Fibroblast of mammary gland (primary cell): Measurements from ENCODE around the gene TYROBP.
A peak's percentile ranks its signal among the peaks of the same experiment; 100 is the strongest.
"Not testable (repeated sequence)": the region's sequence is repeated elsewhere in the genome, so short reads cannot be mapped to it uniquely, and the experiment has no call there.

Experiments
- DNase-seq: peaks from one replicate; pipeline ENCODE4 v3.0.0-alpha.2; 2010; ENCODE audit warnings: low read depth
- H3K4me3 ChIP-seq: 2 replicates; pipeline ENCODE4 v1.5.1; 2011; ENCODE audit warnings: low read depth, mild to moderate bottlenecking, low read length, moderate library complexity; ENCODE audit not compliant: control insufficient read depth
- TF ChIP-seq, protein P1 (sequence below): conservative IDR thresholded peaks from 2 replicates; pipeline ENCODE4 v1.5.1; 2011; ENCODE audit warnings: low read depth, low read length, inconsistent platforms; ENCODE audit not compliant: control insufficient read depth, insufficient read depth

TYROBP gene

DNA sequence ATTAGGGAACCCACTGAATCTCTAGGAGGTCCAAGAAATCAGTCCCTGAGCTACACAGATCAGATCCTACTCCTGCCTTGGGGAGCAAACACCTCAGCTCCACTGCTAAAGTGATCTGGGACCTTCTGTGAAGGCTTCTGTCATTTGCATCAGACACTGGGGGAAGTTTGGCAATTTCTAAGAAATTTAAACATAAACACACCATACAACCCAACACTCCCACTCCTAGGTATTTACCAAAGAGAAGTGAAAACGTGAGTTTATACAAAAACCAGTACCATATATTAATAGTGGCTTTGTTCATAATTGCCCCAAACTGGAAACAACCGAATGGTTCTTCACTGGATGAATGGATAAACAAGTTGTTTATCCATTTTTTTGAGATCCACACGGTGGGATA, 7.3 kb upstream of the TYROBP start:
- no peak overlapping the region for H3K4me3 ChIP-seq
- DNase-seq = no peak
- TF ChIP-seq, protein P1, sequence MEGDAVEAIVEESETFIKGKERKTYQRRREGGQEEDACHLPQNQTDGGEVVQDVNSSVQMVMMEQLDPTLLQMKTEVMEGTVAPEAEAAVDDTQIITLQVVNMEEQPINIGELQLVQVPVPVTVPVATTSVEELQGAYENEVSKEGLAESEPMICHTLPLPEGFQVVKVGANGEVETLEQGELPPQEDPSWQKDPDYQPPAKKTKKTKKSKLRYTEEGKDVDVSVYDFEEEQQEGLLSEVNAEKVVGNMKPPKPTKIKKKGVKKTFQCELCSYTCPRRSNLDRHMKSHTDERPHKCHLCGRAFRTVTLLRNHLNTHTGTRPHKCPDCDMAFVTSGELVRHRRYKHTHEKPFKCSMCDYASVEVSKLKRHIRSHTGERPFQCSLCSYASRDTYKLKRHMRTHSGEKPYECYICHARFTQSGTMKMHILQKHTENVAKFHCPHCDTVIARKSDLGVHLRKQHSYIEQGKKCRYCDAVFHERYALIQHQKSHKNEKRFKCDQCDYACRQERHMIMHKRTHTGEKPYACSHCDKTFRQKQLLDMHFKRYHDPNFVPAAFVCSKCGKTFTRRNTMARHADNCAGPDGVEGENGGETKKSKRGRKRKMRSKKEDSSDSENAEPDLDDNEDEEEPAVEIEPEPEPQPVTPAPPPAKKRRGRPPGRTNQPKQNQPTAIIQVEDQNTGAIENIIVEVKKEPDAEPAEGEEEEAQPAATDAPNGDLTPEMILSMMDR = no peak

DNA sequence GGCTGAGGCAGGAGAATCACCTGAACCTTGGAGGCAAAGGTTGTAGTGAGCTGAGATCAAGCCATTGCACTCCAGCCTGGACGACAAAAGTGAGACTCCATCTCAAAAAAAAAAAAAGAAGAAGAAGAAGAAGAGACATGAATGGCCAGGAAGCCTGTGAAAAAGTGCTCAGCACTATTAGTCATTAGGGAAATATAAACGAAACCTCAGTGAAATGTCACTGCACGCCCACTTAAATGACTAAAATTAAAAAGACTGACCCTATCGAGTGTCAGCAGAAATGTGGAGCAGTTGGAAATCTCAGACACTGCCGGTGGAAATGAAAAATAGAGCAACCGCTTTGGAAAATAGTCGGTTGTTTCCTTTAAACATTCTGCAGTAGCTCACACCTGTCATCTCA, 5.5 kb upstream of the TYROBP start:
- peak; percentile 33 for DNase-seq
- H3K4me3 ChIP-seq = no peak overlapping the region
- TF ChIP-seq, protein P1 = no peak

DNA sequence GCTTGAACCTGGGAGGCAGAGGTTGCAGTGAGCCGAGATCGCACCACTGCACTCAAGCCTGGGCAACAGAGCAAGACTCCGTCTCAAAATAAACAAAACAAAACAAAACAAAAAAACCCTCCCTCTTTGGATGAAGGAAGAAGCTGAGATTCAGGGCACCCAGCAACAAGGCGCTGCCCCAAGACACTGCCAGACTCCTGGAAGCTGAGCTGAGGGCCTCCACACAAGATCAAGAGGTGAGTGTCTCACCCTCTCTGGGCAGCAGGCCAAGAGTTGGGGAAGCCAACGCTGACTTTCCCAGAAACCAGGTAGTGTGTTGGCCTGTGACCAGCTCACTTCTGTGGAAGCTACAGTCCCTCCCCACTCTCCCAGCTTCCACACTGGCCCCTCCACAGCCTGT, 3.7 kb upstream of the TYROBP start:
- TF ChIP-seq, protein P1 = no peak
- no peak overlapping the region for H3K4me3 ChIP-seq
- no peak for DNase-seq

DNA sequence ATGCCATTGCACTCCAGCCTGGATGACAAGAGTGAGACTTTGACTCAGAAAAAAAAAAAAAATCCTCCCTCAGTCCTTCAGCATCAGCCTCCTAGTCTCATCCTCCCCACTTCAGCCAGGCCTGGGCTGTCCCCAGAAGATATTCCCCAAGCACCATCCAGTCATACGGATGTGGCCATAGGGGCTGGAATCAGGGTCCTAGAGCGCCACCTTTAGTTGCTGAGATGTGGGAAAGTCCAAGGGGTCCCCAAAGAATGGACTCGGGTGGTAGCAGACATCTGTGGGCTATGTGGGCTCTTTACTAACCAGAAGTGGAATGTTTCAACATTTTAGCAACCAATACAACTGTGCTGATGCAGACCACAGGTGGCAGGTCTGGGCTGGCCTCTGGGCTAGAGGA, 3.1 kb upstream of the TYROBP start:
- TF ChIP-seq, protein P1 = no peak
- H3K4me3 ChIP-seq = no peak overlapping the region
- DNase-seq = no peak

DNA sequence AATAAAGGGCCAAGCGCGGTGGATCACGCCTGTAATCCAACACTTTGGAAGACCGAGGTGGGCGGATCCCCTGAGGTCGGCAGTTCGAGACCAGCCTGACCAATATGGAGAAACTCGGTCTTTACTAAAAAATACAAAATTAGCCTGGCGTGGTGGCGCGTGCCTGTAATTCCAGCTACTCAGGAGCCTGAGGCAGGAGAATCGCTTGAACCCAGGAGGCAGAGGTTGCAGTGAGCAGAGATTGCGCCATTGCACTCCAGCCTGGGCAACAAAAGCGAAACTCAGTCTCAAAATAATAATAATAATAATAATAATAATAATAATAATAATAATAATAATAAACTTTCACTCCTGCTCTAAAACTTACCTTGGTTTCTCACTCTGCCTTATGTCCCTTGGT, 2.3 kb upstream of the TYROBP start:
- not testable (repeated sequence) for DNase-seq, H3K4me3 ChIP-seq

DNA sequence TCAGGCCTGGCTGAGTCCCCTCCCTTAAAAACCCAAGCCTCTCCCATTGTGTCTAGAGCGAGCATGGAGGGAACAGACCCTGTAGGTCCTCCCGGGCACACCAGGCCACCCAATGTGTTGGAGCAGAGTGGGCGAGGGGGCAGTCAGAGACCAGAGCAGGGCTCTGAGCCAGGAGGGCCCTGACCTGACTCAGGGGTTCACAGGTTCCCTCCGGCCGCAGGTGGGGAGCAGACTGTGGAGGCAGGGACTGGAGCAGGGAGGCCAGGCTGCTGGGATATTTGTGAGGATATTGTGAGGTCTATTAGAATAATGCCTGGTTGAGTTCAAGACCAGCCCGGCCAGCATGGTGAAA, 1.6 kb upstream of the TYROBP start:
- TF ChIP-seq, protein P1 = no peak
- H3K4me3 ChIP-seq = no peak overlapping the region
- DNase-seq = no peak

DNA sequence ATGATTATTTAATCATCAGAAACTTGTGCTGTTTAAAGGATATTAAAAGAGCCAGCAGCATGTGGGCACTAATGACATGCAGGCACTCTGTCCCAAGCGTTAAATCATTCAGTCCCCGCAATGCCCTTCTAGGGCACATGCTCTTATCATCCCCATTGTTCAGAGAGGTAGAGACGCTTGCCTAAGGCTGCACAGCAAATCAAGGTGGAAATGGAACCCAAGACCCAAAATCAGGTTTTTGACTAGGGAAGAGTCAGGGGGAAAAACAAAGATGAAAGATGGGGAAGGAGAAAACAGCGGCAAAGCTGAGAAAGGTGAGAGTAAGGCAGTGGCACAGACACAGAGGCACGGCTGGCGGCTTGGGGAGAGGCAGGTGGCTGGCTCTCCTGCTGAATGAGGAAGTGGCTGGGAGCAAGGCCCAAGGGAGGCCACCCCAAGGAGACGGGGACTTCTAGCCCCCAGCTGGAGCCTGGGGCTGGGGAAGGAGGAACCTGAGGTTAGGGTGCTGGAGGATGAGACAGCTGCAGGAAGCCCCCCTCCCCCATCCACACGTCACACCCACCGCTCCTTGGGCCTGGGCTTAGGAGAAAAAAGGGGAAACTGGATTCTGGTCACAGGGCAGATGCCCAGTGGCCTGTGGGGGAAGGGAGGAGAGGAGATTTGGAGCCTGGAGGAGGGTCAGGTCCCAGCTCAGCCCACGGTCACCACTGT, 1.0 kb upstream of the TYROBP start:
- no peak for DNase-seq
- TF ChIP-seq, protein P1 = no peak
- H3K4me3 ChIP-seq = no peak overlapping the region
